ENCODE measurements around the gene ZACN. TPM values are rescaled to one million over a fixed set of nuclear protein-coding genes. Genes with fewer than 3 reads are reported as not detected.

Gene ZACN
- total and polyA plus RNA-seq, 4 donors: 0.75 to 3.0 TPM; not detected in 2

DNA sequence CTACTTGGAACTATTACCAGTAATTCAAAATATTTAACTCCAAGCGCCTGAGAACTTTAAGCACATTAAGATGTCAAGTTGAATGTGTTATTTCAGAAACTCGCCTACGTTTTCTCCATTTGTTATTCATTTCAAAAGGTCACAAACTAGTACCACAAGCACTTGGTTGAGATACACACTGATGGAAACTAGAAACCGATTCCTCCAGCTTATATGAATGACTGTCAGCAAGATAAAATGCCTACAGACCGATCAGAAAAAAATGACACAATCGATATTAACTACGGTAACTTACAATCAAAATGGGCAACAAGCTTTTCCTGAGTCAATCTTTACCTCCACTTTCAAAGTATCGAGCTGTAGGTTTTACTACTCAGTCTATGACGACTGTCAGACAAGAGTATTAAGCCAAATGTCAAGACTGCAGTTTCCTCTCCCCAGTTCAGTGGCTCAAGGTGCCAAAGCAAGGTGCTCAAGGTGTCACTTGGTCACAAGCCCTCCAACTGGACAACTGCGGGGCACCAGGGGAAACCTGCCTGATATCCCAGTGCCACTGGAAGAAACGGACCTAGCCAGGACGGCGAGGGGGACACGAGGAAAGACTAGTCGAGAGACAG lies 7.3 kb upstream of the ZACN start:
- no peaks in the 10 kb centered on the region for H3K4me1 ChIP-seq (ENCODE audit: control insufficient read depth in 1 of 2, insufficient read depth in 2 of 2, low read length in 2 of 2)
- peak overlapping the region; percentile 20 to 52 for H3K4me3 ChIP-seq (ENCODE audit: low read length in 2 of 2)
- no peak overlapping the region for H3K27ac ChIP-seq (ENCODE audit: low read depth in 1 of 2, low read length in 2 of 2)
- H3K27me3 ChIP-seq (ENCODE audit: control insufficient read depth in 1 of 2, insufficient read depth in 2 of 2, low read length in 1 of 2): no peaks in the 10 kb centered on the region
- DNase-seq (no peak), ATAC-seq (ENCODE audit: low FRiP score) (no peak)
- WGBS, 2 donors: 8 to 10% methylated on average over 15 of the region's 15 CpGs
- H3K9me3 ChIP-seq (ENCODE audit: control insufficient read depth, low read length): no peaks in the 10 kb centered on the region
- intact Hi-C loops (cut with DNase I): no loop called here
- H3K36me3 ChIP-seq (ENCODE audit: control insufficient read depth in 1 of 2, insufficient read depth in 2 of 2, low read length in 1 of 2): peaks cover 0 to 6% of the 10 kb centered on the region in 2 donors

- 0% methylated on average over 51 to 57 of the region's 57 CpGs for WGBS, 2 donors
- Histone ChIP-seq H3K27ac (ENCODE audit: low read depth in 1 of 2, low read length in 2 of 2) (no peak within 1 kb of the TSS), H3K9me3 (ENCODE audit: control insufficient read depth, low read length) (no peaks in the 10 kb centered on the region), H3K36me3 (ENCODE audit: control insufficient read depth in 1 of 2, insufficient read depth in 2 of 2, low read length in 1 of 2) (peaks cover 0 to 1% of the 10 kb centered on the region in 2 donors), H3K4me3 (ENCODE audit: low read length in 2 of 2) (peak within 1 kb of the TSS; percentile 29 to 52), H3K27me3 (ENCODE audit: control insufficient read depth in 1 of 2, insufficient read depth in 2 of 2, low read length in 1 of 2) (no peaks in the 10 kb centered on the region), H3K4me1 (ENCODE audit: control insufficient read depth in 1 of 2, insufficient read depth in 2 of 2, low read length in 2 of 2) (no peaks in the 10 kb centered on the region)
- ATAC-seq (ENCODE audit: low FRiP score) (peak; percentile 96), DNase-seq (peak; percentile 95 to 96)
- intact Hi-C loops (cut with DNase I): no loop called here
Observed at GRCh38 chr17:76072148-76072858, 6.7 kb upstream of the ZACN start, which contains the start of gene SRP68. Gene SRP68 (minus strand): TSS chr17:76072517. CDS start chr17:76072491, 26 bp downstream.

DNA sequence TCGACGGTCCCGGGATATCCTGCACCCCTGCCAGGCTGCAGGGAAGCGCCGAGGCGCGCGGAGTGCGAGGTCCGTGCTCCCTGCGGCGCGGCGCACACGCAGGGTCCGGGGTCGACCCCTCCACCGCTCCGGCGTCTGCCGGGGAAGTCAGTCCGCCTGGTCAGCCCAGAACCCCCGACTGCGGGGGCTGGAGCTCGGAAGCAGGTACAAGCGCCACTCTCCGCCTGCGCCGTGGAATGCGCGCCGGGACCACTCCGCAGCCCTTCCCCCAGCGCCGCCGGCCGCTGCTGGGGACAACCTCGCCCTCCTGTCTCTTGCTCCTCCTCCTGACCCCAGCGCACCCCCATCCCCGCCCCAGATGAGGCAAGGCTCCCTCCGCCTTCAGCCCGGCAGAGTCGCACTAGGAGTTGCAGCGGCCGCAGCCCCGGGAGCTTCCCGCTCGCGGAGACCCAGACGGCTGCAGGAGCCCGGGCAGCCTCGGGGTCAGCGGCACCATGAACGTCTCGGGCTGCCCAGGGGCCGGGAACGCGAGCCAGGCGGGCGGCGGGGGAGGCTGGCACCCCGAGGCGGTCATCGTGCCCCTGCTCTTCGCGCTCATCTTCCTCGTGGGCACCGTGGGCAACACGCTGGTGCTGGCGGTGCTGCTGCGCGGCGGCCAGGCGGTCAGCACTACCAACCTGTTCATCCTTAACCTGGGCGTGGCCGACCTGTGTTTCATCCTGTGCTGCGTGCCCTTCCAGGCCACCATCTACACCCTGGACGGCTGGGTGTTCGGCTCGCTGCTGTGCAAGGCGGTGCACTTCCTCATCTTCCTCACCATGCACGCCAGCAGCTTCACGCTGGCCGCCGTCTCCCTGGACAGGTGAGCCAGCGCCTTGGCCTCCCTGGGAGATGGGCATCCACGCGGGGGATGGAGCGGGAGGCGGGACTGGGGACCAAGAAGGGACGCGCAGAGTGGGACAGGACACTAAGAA lies 4.3 kb upstream of the ZACN start, which contains the start of gene GALR2:
TSS of gene GALR2 (plus strand) at position 392 of the 974 bp plus-strand sequence. CDS start at position 495, 103 bp downstream.
- WGBS, 2 donors: 2% methylated on average over 86 to 92 of the region's 92 CpGs
- intact Hi-C loops (cut with DNase I): no loop called here
- no peaks in the 10 kb centered on the region for H3K27me3 ChIP-seq (ENCODE audit: control insufficient read depth in 1 of 2, insufficient read depth in 2 of 2, low read length in 1 of 2)
- no peaks in the 10 kb centered on the region for H3K36me3 ChIP-seq (ENCODE audit: control insufficient read depth in 1 of 2, insufficient read depth in 2 of 2, low read length in 1 of 2)
- DNase-seq (no peak), ATAC-seq (ENCODE audit: low FRiP score) (no peak)
- no peak within 1 kb of the TSS for H3K27ac ChIP-seq (ENCODE audit: low read depth in 1 of 2, low read length in 2 of 2)
- H3K9me3 ChIP-seq (ENCODE audit: control insufficient read depth, low read length): no peaks in the 10 kb centered on the region
- H3K4me1 ChIP-seq (ENCODE audit: control insufficient read depth in 1 of 2, insufficient read depth in 2 of 2, low read length in 2 of 2): no peaks in the 10 kb centered on the region
- no peak within 1 kb of the TSS for H3K4me3 ChIP-seq (ENCODE audit: low read length in 2 of 2)

DNA sequence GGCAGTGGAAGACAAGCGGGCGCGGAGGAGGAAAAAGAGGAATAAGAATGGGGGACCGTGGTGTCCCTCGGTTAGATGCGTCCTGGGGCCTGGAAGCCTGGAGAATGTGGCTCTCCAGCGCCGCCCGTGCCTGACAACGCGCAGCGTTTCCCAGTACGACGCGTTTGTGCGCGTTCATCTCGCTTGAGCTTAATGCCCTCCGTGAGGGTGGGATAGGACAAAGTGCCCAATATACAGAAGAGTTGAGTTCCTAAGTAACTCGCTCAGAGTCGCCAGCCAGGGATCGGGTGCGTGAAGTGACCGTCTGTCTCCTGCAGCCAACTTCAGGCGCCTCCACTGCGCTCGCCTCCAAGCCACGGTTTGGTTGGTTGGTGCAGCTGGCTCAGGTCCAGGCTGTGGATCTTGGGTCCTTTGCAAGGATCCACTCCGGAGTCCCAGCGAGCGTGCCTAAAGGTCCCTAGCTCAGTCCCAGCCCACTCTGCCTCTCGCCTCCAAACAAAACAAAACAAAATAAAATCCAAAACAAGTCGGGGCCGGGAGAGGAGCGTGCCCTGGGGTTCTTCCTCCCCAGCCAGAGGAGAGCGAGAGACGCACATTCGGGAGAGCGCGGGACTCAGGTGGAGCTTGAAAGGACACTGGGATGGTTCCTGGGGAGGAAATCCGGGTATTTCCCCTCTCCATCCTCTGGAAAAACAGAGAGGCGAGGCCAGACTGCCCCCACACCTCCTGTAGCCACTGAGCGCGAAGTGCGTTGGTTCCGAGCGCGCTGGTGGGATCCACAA lies 3.4 kb upstream of the ZACN start:
- DNase-seq: no peak
- Histone ChIP-seq H3K36me3 (ENCODE audit: control insufficient read depth in 1 of 2, insufficient read depth in 2 of 2, low read length in 1 of 2) (no peaks in the 10 kb centered on the region), H3K4me1 (ENCODE audit: control insufficient read depth in 1 of 2, insufficient read depth in 2 of 2, low read length in 2 of 2) (no peaks in the 10 kb centered on the region), H3K4me3 (ENCODE audit: low read length in 2 of 2) (no peak overlapping the region), H3K27me3 (ENCODE audit: control insufficient read depth in 1 of 2, insufficient read depth in 2 of 2, low read length in 1 of 2) (no peaks in the 10 kb centered on the region), H3K9me3 (ENCODE audit: control insufficient read depth, low read length) (no peaks in the 10 kb centered on the region), H3K27ac (ENCODE audit: low read depth in 1 of 2, low read length in 2 of 2) (no peak overlapping the region)
- intact Hi-C loops (cut with DNase I): no loop called here
- 2% methylated on average over 45 to 48 of the region's 48 CpGs for WGBS, 2 donors
- ATAC-seq (ENCODE audit: low FRiP score): no peak

- 3 to 5% methylated on average over 41 of the region's 41 CpGs for WGBS, 2 donors
- Histone ChIP-seq H3K27me3 (ENCODE audit: control insufficient read depth in 1 of 2, insufficient read depth in 2 of 2, low read length in 1 of 2) (no peaks in the 10 kb centered on the region), H3K27ac (ENCODE audit: low read depth in 1 of 2, low read length in 2 of 2) (no peak overlapping the region), H3K9me3 (ENCODE audit: control insufficient read depth, low read length) (no peaks in the 10 kb centered on the region), H3K4me3 (ENCODE audit: low read length in 2 of 2) (no peak overlapping the region), H3K4me1 (ENCODE audit: control insufficient read depth in 1 of 2, insufficient read depth in 2 of 2, low read length in 2 of 2) (no peaks in the 10 kb centered on the region), H3K36me3 (ENCODE audit: control insufficient read depth in 1 of 2, insufficient read depth in 2 of 2, low read length in 1 of 2) (no peaks in the 10 kb centered on the region)
- intact Hi-C loops (cut with DNase I): no loop called here
- ATAC-seq (ENCODE audit: low FRiP score): no peak
- DNase-seq: no peak
Observed at GRCh38 chr17:76076146-76076764, 2.7 kb upstream of the ZACN start.

DNA sequence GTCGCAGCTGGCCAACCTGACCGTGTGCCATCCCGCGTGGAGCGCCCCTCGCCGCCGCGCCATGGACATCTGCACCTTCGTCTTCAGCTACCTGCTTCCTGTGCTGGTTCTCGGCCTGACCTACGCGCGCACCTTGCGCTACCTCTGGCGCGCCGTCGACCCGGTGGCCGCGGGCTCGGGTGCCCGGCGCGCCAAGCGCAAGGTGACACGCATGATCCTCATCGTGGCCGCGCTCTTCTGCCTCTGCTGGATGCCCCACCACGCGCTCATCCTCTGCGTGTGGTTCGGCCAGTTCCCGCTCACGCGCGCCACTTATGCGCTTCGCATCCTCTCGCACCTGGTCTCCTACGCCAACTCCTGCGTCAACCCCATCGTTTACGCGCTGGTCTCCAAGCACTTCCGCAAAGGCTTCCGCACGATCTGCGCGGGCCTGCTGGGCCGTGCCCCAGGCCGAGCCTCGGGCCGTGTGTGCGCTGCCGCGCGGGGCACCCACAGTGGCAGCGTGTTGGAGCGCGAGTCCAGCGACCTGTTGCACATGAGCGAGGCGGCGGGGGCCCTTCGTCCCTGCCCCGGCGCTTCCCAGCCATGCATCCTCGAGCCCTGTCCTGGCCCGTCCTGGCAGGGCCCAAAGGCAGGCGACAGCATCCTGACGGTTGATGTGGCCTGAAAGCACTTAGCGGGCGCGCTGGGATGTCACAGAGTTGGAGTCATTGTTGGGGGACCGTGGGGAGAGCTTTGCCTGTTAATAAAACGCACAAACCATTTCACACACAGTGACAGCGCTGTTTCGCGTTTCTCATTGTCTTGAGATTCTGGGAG lies 2.0 kb upstream of the ZACN start:
- H3K27me3 ChIP-seq (ENCODE audit: control insufficient read depth in 1 of 2, insufficient read depth in 2 of 2, low read length in 1 of 2): no peaks in the 10 kb centered on the region
- no peaks in the 10 kb centered on the region for H3K4me1 ChIP-seq (ENCODE audit: control insufficient read depth in 1 of 2, insufficient read depth in 2 of 2, low read length in 2 of 2)
- WGBS, 2 donors: 4% methylated on average over 81 to 82 of the region's 82 CpGs
- no peak overlapping the region for H3K4me3 ChIP-seq (ENCODE audit: low read length in 2 of 2)
- intact Hi-C loops (cut with DNase I): no loop called here
- H3K27ac ChIP-seq (ENCODE audit: low read depth in 1 of 2, low read length in 2 of 2): no peak overlapping the region
- ATAC-seq (ENCODE audit: low FRiP score) (no peak), DNase-seq (no peak)
- H3K9me3 ChIP-seq (ENCODE audit: control insufficient read depth, low read length): no peaks in the 10 kb centered on the region
- H3K36me3 ChIP-seq (ENCODE audit: control insufficient read depth in 1 of 2, insufficient read depth in 2 of 2, low read length in 1 of 2): no peaks in the 10 kb centered on the region

DNA sequence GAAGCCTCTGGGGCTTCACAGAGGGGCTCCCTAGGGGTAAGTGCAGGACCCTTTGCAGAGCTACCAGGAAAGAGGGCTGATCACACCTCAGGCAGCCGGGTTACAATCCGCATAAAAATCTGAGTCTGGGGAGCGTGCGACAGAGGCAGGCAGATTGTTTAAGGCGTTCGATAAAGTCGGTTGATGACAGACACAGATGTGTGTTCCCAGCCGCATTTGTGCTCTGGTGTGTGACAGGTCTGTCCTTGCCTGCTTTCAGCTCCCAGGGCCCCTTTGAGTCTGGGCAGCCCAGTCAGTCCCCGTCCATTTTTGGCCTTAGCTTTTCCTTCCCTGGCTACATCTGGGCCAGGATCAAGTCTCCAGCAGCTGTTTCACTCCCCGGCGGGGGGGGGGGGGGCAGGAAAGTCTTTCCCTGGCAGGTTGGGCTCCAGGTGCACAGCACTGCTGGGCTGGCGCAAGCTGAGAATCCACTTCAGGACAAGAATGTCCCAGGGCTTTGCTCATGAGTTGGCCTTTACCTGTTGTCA lies 1.3 kb upstream of the ZACN start:
- DNase-seq (no peak), ATAC-seq (ENCODE audit: low FRiP score) (no peak)
- H3K9me3 ChIP-seq (ENCODE audit: control insufficient read depth, low read length): no peaks in the 10 kb centered on the region
- no peaks in the 10 kb centered on the region for H3K27me3 ChIP-seq (ENCODE audit: control insufficient read depth in 1 of 2, insufficient read depth in 2 of 2, low read length in 1 of 2)
- WGBS, 2 donors: 11 to 15% methylated on average over 12 of the region's 12 CpGs
- no peak overlapping the region for H3K4me3 ChIP-seq (ENCODE audit: low read length in 2 of 2)
- intact Hi-C loops (cut with DNase I): no loop called here
- H3K4me1 ChIP-seq (ENCODE audit: control insufficient read depth in 1 of 2, insufficient read depth in 2 of 2, low read length in 2 of 2): no peaks in the 10 kb centered on the region
- H3K36me3 ChIP-seq (ENCODE audit: control insufficient read depth in 1 of 2, insufficient read depth in 2 of 2, low read length in 1 of 2): no peaks in the 10 kb centered on the region
- H3K27ac ChIP-seq (ENCODE audit: low read depth in 1 of 2, low read length in 2 of 2): no peak overlapping the region
